ENCODE data around the gene C20orf141.
"Not testable (repeated sequence)": the region's sequence is repeated elsewhere in the genome, so short reads cannot be mapped to it uniquely, and the experiment has no call there.

C20orf141 gene, protein sequence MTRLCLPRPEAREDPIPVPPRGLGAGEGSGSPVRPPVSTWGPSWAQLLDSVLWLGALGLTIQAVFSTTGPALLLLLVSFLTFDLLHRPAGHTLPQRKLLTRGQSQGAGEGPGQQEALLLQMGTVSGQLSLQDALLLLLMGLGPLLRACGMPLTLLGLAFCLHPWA

DNA sequence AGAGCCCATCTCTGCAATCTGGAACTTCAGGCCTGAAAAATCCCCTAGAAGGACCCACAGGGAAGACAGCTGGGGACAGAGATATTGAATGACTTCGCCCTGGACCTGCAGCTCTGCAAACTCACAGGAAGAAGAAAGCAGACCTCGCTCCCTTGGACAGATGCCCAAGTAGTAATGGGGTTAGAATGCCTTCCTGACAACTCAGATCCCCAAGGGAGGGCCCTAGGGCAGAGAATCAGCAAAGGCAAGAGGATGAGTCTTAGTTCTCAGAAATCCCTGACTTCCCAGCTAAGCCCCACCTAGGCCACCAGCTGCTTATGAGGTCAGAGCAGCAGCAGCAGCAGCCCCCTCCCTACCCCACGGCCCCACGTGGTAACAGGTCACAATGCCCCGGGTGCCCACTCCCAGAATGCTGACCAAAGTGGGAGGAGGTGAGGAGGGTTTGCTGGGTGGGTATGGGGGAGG is at the start of gene C20orf141:
Gene C20orf141 (plus strand): TSS at position 401 of the 465 bp plus-strand sequence. CDS start 198 bp downstream, outside the sequence.
- DNase-seq (ENCODE audit: low spot score), result no peak

DNA sequence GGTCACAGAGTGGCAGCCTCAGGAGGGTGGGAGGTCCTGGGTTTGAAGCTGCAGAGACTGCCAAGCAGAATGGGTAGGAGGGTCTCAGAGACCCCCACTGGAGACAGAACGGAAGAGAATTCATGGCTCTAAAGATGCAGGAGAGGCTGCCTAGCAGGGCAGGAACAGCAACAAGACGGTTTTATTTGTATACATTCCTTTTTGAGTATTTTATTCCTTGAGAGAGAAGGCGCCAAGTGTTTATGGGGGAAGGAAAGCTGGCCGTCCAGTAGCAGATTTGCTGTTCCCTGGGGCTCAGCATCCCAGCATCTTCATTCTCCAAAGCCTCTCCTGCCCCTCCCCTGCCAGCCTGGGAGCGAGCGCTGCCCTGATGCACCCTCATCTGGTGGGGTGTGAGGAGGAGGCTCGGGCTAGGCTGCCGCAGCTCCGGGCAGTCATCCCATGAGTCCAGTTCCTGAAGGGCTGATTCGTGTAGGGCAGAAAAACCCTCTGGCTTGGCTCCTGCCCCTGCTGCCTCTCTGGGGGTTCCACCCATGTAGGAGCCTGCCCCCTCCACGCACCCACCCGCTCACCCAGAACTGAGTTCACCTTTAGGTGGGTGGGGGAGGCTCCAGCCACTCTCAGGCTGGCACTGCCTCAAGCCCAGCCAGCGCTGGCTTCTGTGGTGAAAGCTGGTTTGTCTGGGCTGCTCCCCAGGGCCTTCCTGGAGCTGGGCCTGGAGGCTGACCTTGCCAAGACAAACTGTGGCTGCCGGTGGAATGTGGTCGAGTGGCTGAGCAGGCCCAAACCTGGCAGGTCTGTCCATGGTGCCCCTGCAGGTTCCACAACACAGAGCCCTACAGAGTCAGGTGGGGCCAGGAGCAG is 46.8 kb upstream of the C20orf141 start:
- no peak for DNase-seq (ENCODE audit: low spot score)

DNA sequence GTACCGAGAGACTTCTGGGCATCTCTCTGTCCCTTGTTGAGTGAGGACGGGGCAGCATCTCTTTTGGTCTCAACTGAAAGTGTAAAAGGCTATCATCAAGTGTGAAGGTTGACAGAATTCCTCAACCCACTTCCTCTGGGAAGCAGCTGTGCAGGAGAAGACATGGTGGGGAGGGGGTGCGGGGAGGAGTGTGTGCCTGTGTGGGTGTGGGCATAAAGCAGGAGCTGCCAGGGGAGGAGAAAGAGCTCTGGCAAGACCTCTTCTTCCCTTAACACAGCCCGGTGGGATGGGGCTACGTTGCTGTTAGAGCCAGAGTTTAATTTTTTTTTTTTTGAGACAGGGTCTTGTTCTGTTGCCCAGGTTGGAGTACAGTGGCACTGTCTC is 46.2 kb upstream of the C20orf141 start:
- no peak for DNase-seq (ENCODE audit: low spot score)

DNA sequence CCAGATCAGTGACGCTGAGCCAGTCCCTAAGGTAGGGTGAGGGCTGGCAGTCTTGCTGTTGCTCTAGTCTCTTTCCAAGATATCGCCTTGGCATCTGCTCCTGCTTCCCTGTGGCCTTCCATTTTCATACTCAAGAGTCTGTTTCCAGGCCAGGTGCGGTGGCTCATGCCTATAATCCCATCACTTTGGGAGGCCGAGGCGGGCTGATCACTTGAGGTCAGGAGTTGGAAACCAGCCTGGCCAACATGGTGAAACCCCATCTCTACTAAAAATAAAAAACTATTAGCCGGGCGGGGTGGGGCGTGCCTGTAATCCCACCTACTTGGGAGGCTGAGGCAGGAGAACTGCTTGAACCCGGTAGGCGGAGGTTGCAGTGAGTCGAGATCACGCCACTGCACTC is 44.7 kb upstream of the C20orf141 start:
- DNase-seq (ENCODE audit: low spot score), result not testable (repeated sequence)

DNA sequence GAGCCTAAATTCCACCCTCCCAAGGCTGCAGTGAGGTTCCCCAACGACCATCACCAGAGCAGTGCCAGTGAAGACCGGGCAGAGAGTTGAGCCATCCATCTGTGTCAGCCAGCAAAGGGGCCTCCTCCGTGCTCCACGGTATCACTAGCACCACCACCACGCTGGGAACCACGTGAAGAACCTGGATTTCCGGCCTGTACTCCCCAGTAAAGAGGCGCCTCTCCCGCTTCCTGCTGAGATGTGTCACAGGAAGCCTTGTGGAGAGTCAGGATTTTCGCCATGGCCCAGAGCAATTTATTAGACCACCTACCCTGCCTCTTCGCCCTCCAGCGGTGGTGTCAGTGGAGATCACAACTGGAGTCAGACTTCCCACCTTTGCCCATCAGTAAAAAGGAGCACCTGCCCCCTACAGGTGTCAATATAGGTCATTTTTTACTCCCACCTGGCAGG is 43.1 kb upstream of the C20orf141 start:
- DNase-seq (ENCODE audit: low spot score), result no peak

DNA sequence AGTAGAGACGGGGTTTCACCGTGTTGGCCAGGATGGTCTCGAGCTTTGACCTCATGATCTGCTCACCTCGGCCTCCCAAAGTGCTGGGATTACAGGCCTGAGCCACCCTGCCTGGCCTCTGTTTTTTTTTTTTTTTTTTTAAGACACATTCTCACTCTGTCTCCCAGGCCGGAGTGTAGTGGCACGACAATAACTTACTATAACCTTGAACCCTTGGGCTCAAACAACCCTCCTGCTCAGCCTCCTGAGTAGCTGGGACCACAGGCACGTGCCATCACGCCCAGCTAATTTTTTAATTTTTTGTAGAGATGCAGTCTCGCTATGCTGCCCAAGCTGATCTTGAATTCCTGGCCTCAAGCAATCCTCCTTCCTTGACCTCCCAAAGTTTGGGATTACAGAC is 41.0 kb upstream of the C20orf141 start:
- DNase-seq (ENCODE audit: low spot score), result no peak

DNA sequence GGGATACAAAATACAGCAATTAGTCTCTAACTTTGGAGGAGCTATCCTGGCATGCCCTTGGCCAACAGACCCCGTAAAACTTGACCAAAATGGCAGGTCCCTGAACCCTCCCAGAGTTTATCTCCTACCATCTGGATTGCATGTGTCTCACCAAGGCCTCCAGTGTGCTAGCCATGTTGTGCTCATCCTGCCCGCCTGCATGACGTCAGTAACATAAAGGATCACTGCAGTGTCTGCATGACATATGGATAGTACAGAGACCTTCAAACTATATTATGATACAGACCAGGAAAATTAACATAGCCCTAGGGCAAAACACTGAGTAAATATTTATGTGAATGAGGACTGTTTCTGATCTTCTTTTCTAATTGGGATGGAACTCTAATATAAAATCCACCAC is 39.6 kb upstream of the C20orf141 start:
- DNase-seq (ENCODE audit: low spot score), result no peak

DNA sequence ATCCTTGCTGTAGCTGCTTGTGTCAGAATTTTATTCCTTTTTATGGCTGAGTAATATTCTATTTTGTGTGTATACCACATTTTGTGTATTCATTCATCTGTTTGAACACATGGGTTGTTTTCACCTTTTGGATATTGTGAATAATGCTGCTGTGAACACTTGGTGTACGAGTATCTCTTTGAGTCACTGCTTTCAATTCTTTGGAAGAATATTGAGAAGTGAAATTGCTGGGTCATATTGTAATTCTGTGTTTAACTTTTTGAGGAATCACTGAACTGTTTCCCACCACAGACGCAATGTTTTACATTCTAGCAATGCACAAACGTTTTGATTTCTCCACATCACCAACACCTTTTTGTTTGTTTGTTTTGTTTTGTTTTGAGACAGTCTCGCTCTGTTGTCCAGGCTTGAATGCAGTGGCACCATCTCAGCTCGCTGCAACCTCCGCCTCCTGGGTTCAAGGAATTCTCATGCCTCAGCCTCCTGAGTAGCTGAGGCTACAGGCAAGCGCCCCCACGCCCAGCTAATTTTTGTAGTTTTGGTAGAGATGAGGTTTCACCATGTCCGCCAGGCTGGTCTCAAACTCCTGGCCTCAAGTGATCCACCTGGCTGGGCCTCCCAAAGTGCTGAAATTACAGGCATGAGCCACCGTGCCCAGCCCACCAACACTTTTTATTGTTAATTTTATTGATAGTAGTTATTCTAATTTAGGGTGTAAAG is 36.0 kb upstream of the C20orf141 start:
- no peak for DNase-seq (ENCODE audit: low spot score)

DNA sequence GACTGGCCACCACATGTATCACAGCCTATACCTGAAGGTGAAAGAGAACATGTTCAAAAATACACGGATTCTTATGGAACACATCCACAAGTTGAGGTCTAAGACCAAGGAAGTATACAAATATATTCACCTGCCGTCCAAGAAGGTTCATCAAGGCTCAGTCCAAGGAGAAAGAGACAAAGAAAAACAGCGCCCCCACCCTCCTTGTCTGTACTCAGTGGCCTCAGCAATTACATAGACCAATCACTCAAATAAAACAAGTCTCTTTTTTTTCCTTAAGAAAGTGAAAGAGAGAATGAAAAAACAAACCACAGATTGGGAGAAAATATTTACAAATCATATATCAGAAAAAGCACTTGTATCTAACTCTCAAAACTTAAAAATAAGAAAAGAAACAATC is 33.8 kb upstream of the C20orf141 start:
- DNase-seq (ENCODE audit: low spot score), result no peak

DNA sequence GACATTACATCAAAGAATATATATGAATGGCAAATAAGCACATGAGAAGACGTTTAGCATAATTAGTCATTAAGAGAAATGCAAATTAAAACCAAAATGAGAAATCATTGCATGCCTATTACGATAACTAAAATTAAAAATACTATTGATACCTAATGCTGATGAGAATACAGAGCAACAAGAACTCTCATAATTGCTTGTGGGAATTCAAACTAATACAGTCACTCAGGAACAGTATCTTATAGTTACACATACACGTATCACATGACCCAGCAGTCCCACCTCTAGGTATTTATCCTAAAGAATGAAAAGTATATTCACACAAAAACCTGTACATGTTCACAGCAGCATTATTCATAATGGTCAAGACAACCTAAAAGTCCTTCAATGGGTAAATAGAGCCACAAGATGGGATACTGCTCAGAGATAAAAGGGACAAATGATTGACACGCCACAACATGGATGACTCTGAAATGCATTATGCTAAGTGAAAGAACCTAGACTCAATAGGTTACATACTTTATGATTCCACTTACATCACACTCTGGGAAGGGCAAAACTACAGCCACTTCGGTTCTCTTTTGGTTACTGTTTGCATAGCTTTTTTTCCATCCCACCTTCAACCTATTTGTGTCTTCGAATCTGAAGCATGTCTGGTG is 30.8 kb upstream of the C20orf141 start:
- no peak for DNase-seq (ENCODE audit: low spot score)

DNA sequence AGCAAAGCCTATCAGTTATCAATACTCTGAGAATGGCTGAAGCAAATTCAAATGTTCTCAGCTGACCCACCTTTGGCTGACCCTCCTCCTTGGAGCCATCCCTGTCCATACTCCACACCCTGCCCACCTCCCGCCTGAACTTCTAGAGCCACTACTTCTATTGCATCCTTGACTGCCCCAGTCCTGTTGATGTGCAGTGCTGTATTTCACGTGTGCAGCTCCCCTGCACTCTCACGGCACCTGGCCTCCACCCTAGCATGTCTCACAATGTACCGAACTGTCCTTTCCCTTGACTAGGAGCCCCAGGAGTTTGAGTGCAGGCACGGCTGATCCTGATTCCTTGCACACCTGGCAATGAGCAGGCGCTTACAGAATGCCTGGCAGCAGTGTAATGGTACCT is 21.3 kb upstream of the C20orf141 start:
- DNase-seq (ENCODE audit: low spot score), result no peak

DNA sequence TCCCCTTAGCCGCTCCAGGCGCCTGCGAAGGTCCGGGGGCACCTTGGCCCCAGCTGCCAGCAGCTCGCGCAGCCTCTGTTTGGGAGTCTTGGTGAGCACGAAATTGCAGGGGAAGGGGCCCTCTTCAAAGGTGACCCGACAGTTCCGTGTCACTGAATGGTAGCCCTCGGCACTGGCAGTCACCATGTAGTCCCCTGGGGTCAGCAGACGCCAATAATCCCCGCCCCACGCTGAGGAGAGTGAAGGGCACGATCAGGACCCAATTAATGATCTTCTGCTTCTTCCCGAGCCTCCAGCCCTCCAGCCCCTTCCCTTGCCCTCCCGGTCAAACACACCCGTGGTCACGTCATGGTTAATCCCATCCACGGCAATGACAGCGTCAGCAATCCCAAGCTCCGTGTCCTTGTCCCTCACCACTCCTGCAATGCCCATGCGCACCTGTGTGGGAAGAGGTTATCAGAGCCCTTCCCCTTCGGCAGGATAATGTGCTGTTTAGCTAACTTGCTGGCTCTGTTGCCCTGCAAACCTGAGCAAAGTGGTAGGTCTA is 20.5 kb upstream of the C20orf141 start:
- DNase-seq (ENCODE audit: low spot score), result no peak

DNA sequence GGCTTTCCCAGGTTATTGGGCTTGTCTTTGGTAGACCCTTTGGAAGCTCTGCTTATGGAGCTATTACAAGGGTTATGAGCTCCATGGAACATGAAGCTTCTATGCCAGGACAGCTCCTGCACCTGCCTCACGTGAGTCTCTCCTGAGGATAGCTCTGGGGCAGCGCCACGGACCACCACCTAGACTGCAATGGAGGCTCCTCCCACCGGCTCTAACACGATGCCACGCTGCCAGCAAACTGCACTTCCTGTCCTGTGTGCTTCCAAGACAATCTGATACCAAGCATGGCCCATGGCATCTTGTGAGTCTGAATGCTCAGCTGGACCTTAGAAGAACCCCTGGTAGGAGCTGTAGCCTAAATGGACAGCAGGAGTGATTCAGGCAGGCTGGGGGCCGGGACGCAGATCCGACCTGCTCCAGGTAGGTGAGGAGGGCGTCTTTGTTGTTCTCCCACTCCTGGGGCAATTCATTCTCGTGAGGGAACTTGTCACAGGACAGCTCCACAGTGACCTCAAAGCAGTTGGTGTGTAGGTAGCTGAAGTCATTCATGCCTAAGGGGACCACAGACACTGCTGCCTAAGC is 19.8 kb upstream of the C20orf141 start:
- DNase-seq (ENCODE audit: low spot score), result no peak

DNA sequence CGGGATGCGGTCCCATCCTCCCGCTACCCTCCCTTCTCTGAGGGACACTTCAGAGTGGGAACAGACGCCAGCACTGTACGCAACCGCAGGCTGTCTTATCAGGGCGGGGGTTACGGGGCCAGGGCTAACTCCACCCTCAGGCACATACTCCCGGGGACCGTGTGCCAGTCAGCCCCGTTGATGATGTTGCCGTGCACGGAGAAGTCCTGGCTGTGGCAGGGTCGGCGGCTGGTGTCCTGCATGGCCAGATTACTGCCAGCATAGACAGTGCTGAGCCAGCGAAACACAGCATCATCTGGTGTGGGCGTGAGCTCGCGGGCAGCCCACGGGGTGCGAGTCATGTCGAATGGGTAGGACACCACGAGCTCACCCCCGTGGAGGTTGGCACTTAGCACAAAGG is 19.3 kb upstream of the C20orf141 start:
- DNase-seq (ENCODE audit: low spot score), result no peak

DNA sequence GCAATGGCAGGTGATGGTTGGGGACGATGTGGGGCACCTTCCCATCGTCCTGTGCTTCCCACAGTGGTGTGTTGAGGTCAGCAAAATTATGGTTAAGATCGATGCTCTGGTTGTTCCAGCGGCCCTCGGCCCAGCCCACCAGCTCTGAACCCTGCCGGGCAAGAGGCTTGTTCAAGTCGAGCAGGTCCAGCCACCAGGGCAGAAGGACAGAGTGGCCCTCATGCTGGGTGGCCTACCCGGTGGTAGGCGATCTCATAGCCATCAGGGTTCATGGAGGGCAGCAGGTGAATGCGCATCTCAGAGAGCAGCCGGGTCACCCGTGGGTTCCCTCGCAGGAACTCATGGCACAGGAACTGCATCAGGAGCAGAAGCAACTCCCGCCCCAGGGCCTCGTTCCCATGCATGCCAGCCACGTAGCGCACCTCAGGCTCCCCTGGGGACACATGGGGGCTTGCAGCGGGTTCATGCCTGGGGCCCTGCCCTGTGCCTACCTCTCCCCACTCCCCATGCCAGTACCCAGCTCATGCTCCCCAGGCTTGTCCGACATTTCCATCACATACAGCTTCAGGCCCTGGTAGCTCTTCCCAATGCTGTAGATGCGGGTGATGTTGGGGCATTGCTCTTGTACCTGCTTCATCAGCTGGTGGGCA is 18.7 kb upstream of the C20orf141 start:
- DNase-seq (ENCODE audit: low spot score), result no peak

DNA sequence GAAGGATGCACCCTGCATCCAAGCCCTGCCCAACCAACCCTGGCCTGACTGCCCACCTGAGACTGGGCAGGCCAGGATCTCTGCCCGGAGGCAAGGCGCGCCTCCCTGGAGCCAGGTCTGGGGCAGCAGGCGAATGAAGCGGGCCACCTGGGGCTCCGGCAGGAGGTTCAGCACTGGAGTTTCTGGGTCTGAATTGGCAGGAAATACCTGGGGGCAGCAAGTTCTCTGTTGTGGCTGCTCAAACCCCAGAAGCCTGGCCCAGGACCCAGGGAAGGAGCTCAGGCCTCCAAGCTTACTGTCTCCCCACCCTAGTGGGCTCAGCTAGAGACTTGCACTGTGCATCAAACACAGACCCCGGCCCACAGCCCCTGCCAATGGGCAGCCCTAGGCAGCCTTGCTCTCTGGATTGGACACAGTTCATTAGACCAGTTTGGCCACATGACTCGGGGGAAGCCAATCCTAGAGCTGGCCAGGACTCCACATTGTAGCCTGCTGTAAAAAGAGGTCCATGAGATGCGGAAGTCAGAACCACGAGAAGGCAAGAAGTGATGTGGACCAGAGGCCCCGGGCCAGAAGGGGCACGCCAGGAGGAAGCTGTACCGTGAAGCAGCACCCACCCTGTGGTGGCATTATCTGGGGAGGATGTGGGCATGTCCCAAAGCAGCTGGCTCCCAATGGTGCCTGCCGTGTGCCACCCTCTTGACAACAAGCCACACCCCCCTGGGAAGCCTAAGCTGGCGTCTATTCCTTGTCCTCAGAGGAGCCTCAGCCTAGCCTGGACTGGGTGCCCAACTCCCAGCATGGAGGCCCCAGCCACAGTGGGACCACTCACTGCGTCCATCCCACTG is 17.4 kb upstream of the C20orf141 start:
- no peak for DNase-seq (ENCODE audit: low spot score)

DNA sequence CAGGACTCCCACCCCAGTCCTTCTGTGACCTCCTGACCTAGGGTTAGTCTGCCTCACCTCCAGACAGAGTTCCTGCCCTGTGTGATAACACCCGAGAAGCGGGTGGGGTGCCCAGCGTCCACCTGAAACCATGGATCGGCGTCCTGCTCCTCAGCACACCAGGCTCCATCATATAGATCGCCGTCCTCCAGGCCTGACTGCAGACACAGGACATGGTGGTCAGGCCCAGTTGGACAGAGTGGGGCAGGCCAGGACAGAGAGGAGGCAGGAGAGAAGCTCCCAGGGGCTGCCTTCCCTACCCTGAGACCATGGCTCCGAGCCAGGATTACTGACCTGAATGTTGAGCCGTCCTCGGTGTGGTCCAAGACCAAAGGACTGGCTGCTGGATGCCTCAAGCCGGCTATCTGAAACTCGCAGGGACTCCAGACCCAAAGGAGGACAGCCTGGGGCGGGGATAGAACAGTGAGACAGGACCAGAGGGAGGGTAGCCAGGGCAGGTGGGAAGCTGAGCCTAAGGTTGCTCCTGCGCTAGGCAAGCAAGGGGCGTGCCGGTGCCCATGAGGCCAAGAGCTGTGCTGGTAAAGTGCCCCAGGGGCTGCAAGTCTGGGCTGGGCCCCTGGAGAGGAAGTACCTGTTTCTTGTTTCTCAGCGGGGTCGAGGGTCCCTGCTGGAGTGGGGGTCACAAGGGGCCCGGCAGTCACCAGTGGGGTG is 16.5 kb upstream of the C20orf141 start:
- no peak for DNase-seq (ENCODE audit: low spot score)

DNA sequence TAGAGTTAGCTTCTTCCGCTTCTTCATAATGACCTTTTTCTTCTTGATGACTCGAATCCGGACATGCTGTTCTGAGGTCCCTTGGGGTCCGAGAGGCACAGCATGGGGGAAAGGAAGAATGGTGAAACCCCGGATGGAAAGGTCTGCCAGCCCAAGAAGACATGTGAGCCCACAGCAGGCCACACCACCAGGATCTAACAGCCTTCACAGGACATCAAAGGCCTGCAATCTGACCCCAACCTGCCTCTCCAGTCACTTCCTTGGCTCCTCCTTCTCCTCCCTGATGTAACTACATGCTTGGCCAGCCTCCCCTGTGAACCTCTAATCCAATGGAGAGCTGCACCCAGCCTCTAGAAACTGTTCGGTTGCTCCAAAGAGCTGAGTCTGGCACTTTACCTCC is 16.0 kb upstream of the C20orf141 start:
- DNase-seq (ENCODE audit: low spot score), result no peak

DNA sequence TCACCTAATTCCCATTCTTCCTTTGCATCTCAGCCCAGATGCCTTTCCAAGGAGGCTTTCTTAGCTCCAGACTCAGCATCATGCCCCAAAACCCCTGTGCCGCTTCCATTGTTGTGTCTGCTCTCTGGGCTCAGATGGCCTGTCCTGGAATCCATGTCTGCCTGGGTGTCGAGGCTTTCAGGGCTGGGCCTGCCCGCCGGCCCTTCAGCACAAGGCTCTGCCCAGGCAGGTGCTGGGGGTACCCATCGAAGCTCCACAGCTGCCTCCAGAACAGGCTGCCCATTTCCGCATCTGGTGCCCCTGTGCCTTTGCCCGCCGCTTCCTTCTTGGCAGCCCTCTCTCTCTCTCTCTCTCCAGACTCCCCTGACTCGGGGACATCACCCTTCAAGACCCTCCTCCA is 15.5 kb upstream of the C20orf141 start:
- DNase-seq (ENCODE audit: low spot score), result no peak

Measured in CD4-positive, alpha-beta T cell treated with Interleukin-6 at 100 ng/mL for 8 hours (primary cell).